ENCODE data around the gene DGKB.

DGKB gene

GRCh38 chr7:14374336-14374735 is 528.2 kb downstream of the DGKB start:
- Histone ChIP-seq H3K9me3 (no peaks in the 10 kb centered on the region), H3K4me1 (no peaks in the 10 kb centered on the region; the same call in 1 of the 2 replicates), H3K4me3 (ENCODE audit: low read depth, low read length) (no peak overlapping the region), H3K27me3 (no peaks in the 10 kb centered on the region), H3K36me3 (no peaks in the 10 kb centered on the region)
- DNase-seq, result no peak
- no peak for TF ChIP-seq CTCF (IDR thresholded peaks at IDR 0.05; ENCODE audit: low read depth, low read length)

GRCh38 chr7:14368285-14368684 is 534.3 kb downstream of the DGKB start:
- Histone ChIP-seq H3K9me3 (no peaks in the 10 kb centered on the region), H3K4me1 (no peaks in the 10 kb centered on the region), H3K4me3 (ENCODE audit: low read depth, low read length) (no peak overlapping the region), H3K27me3 (no peaks in the 10 kb centered on the region), H3K36me3 (no peaks in the 10 kb centered on the region)
- no peak for TF ChIP-seq CTCF (IDR thresholded peaks at IDR 0.05; ENCODE audit: low read depth, low read length)
- no peak for DNase-seq

- Histone ChIP-seq H3K36me3 (no peaks in the 10 kb centered on the region), H3K4me1 (no peaks in the 10 kb centered on the region), H3K4me3 (ENCODE audit: low read depth, low read length) (no peak overlapping the region), H3K9me3 (no peaks in the 10 kb centered on the region), H3K27me3 (no peaks in the 10 kb centered on the region)
- DNase-seq, result peak; percentile 31
- no peak for TF ChIP-seq CTCF (IDR thresholded peaks at IDR 0.05; ENCODE audit: low read depth, low read length)
Measured at GRCh38 chr7:14351167-14351566, 551.4 kb downstream of the DGKB start.

GRCh38 chr7:14341200-14341775 is 561.3 kb downstream of the DGKB start:
- no peak for TF ChIP-seq CTCF (IDR thresholded peaks at IDR 0.05; ENCODE audit: low read depth, low read length)
- DNase-seq, result no peak

GRCh38 chr7:14340393-14341074 is 562.0 kb downstream of the DGKB start:
- TF ChIP-seq CTCF (IDR thresholded peaks at IDR 0.05; ENCODE audit: low read depth, low read length), result no peak
- Histone ChIP-seq H3K27me3 (no peaks in the 10 kb centered on the region), H3K4me1 (no peaks in the 10 kb centered on the region), H3K4me3 (ENCODE audit: low read depth, low read length) (no peak overlapping the region), H3K36me3 (no peaks in the 10 kb centered on the region), H3K9me3 (no peaks in the 10 kb centered on the region)
- DNase-seq, result no peak

More at GRCh38 chr7:14341200-14341775, 561.3 kb downstream of the DGKB start:
- Histone ChIP-seq H3K4me1 (no peaks in the 10 kb centered on the region), H3K4me3 (ENCODE audit: low read depth, low read length) (no peak overlapping the region), H3K9me3 (no peaks in the 10 kb centered on the region), H3K27me3 (no peaks in the 10 kb centered on the region), H3K36me3 (no peaks in the 10 kb centered on the region)

- Histone ChIP-seq H3K4me1 (no peaks in the 10 kb centered on the region), H3K36me3 (no peaks in the 10 kb centered on the region), H3K4me3 (ENCODE audit: low read depth, low read length) (no peak overlapping the region), H3K9me3 (no peaks in the 10 kb centered on the region), H3K27me3 (no peaks in the 10 kb centered on the region)
- no peak for DNase-seq
- no peak for TF ChIP-seq CTCF (IDR thresholded peaks at IDR 0.05; ENCODE audit: low read depth, low read length)
Measured at GRCh38 chr7:14339861-14340260, 562.7 kb downstream of the DGKB start.
